AG04450 (cell line): ENCODE results near the gene SYCE1L. TPM values are rescaled to one million over a fixed set of nuclear protein-coding genes. Genes with fewer than 3 reads are reported as not detected.
"Not testable (repeated sequence)": the region's sequence is repeated elsewhere in the genome, so short reads cannot be mapped to it uniquely, and the experiment has no call there.

Experiments
- CTCF ChIA-PET: fragments of 300-600, 350-600 bp; formaldehyde crosslinking; extraction: SDS; loops from one replicate; lab custom pipeline; 2022; ENCODE audit warnings: antibody characterized with exemption, inconsistent platforms; lab: Charles Lee
- POLR2A ChIA-PET: fragments of 350-600 bp; formaldehyde crosslinking; extraction: SDS; loops from one replicate; lab custom pipeline; 2021; ENCODE audit warnings: antibody characterized with exemption, inconsistent platforms; lab: Yijun Ruan, JAX
- DNase-seq: peaks from one replicate; pipeline ENCODE4 v3.0.0-alpha.2; 2011; ENCODE audit warnings: low read depth, low spot score
- H3K27ac ChIP-seq: one replicate; pipeline ENCODE4 v1.5.1; 2012; ENCODE audit warnings: low read depth, low read length, control low read depth
- H3K27me3 ChIP-seq: one replicate; pipeline ENCODE4 v1.6.0; 2012; ENCODE audit warnings: low read length; ENCODE audit not compliant: control insufficient read depth, insufficient read depth
- H3K4me3 ChIP-seq: 2 replicates; pipeline ENCODE4 v1.5.1; 2011; ENCODE audit warnings: mild to moderate bottlenecking, low read depth, low read length, control low read depth
- H3K9me3 ChIP-seq: 2 replicates; pipeline ENCODE4 v1.5.1; 2012; ENCODE audit warnings: low read length; ENCODE audit not compliant: control insufficient read depth, insufficient read depth
- CTCF ChIP-seq: IDR thresholded peaks from 2 replicates; pipeline ENCODE4 v1.5.1; 2011; ENCODE audit warnings: low read depth, low read length, control low read depth, inconsistent platforms
- polyA plus RNA-seq: library from polyadenylated mRNA; depleted of rRNA; stranded (reverse); fragments of >200 nt; gene quantifications from 2 replicates; pipeline ENCODE4 v1.2.3, GENCODE V29; 2011; rRNA removed

SYCE1L gene
- polyA plus RNA-seq, 1 experiment: 0.10 TPM

- ChIA-PET CTCF (interaction anchor here (0.6 to 7.1 kb wide), 2 partner anchors 24 to 347 kb away, joined by 3 to 213 read pairs; no protein-coding TSS in a partner anchor), POLR2A (no interaction called here)
Measured at GRCh38 chr16:77238593-77238992, 39.4 kb downstream of the SYCE1L start.

GRCh38 chr16:77242471-77242870 lies 43.3 kb downstream of the SYCE1L start:
- H3K27ac ChIP-seq, POLR2A ChIA-PET, DNase-seq, H3K4me3 ChIP-seq, H3K9me3 ChIP-seq, H3K27me3 ChIP-seq, CTCF ChIA-PET: not testable (repeated sequence)

More at GRCh38 chr16:77238593-77238992, 39.4 kb downstream of the SYCE1L start:
- H3K4me3 ChIP-seq: no peak overlapping the region
- no peaks in the 10 kb centered on the region for H3K9me3 ChIP-seq
- no peaks in the 10 kb centered on the region for H3K27me3 ChIP-seq
- no peak for DNase-seq
- TF ChIP-seq CTCF: no peak
- H3K27ac ChIP-seq: no peak overlapping the region

- H3K27me3 ChIP-seq: no peaks in the 10 kb centered on the region
- TF ChIP-seq CTCF: no peak
- no peaks in the 10 kb centered on the region for H3K9me3 ChIP-seq
- ChIA-PET CTCF (interaction anchor here (0.9 to 2.4 kb wide), 2 partner anchors 8 to 338 kb away, joined by 3 to 11 read pairs; no protein-coding TSS in a partner anchor), POLR2A (no interaction called here)
- H3K27ac ChIP-seq: no peak overlapping the region
- DNase-seq: no peak
- no peak overlapping the region for H3K4me3 ChIP-seq
Measured at GRCh38 chr16:77246150-77246549, 46.9 kb downstream of the SYCE1L start.

GRCh38 chr16:77250400-77250799 lies 51.2 kb downstream of the SYCE1L start:
- H3K9me3 ChIP-seq: no peaks in the 10 kb centered on the region
- POLR2A ChIA-PET: no interaction called here
- H3K27ac ChIP-seq: no peak overlapping the region
- DNase-seq: no peak
- CTCF ChIA-PET: interaction anchor here (2.5 kb wide), 1 partner anchor 14 kb away, joined by 7 read pairs; no protein-coding TSS in a partner anchor
- no peaks in the 10 kb centered on the region for H3K27me3 ChIP-seq
- H3K4me3 ChIP-seq: no peak overlapping the region
- TF ChIP-seq CTCF: no peak

Other genes with a start within 250 kb of the SYCE1L start
- gene MON1B, start 8.2 kb upstream of the SYCE1L start, polyA plus RNA-seq: 10.9 and 14.4 TPM in 2 replicates
- not detected in 2 replicates for gene ADAMTS18, start 235.6 kb downstream of the SYCE1L start, polyA plus RNA-seq